ENCODE data around the gene ST7.

Gene ST7

GRCh38 chr7:117048114-117048866 lies 95.0 kb downstream of the ST7 start:
- H3K27me3 ChIP-seq = no peaks in the 10 kb centered on the region
- intact Hi-C loops (cut with DNase I; ENCODE audit: low total_unique reads) = no loop called here
- peaks cover 0 to 97% (median 33%) of the 10 kb centered on the region in 4 donors for H3K4me1 ChIP-seq
- no peak overlapping the region for H3K4me3 ChIP-seq
- no peaks in the 10 kb centered on the region for H3K36me3 ChIP-seq
- no peaks in the 10 kb centered on the region for H3K9me3 ChIP-seq
- DNase-seq = no peak
- TF ChIP-seq CTCF (IDR thresholded peaks at IDR 0.05) = no peak
- peak overlapping the region; percentile 46 to 54 for H3K27ac ChIP-seq

GRCh38 chr7:117048882-117049281 lies 95.6 kb downstream of the ST7 start:
- intact Hi-C loops (cut with DNase I; ENCODE audit: low total_unique reads) = no loop called here
- Histone ChIP-seq H3K4me1 (peaks cover 0 to 97% (median 34%) of the 10 kb centered on the region in 4 donors), H3K27ac (peak overlapping the region; percentile 12 to 54)

GRCh38 chr7:117051808-117052207 lies 98.5 kb downstream of the ST7 start:
- Histone ChIP-seq H3K4me3 (no peak overlapping the region), H3K27ac (no peak overlapping the region), H3K27me3 (no peaks in the 10 kb centered on the region), H3K9me3 (no peaks in the 10 kb centered on the region), H3K36me3 (no peaks in the 10 kb centered on the region), H3K4me1 (peaks cover 0 to 82% (median 30%) of the 10 kb centered on the region in 4 donors)
- intact Hi-C loops (cut with DNase I; ENCODE audit: low total_unique reads) = no loop called here
- no peak for TF ChIP-seq CTCF (IDR thresholded peaks at IDR 0.05)
- no peak for DNase-seq

More at GRCh38 chr7:117048882-117049281, 95.6 kb downstream of the ST7 start:
- DNase-seq = no peak
- no peak for TF ChIP-seq CTCF (IDR thresholded peaks at IDR 0.05)
- Histone ChIP-seq H3K4me3 (no peak overlapping the region), H3K9me3 (no peaks in the 10 kb centered on the region), H3K36me3 (no peaks in the 10 kb centered on the region), H3K27me3 (no peaks in the 10 kb centered on the region)

- no peak for DNase-seq
- Histone ChIP-seq H3K4me3 (no peak overlapping the region), H3K9me3 (no peaks in the 10 kb centered on the region), H3K4me1 (peaks cover 0 to 66% (median 18%) of the 10 kb centered on the region in 4 donors), H3K27ac (no peak overlapping the region), H3K36me3 (no peaks in the 10 kb centered on the region), H3K27me3 (no peaks in the 10 kb centered on the region)
- intact Hi-C loops (cut with DNase I; ENCODE audit: low total_unique reads) = no loop called here
- no peak for TF ChIP-seq CTCF (IDR thresholded peaks at IDR 0.05)
These were observed 100.1 kb downstream of the ST7 start for GRCh38 chr7:117053432-117053831.

GRCh38 chr7:117061751-117062150 lies 108.5 kb downstream of the ST7 start:
- H3K4me1 ChIP-seq = peaks cover 0 to 42% (median 10%) of the 10 kb centered on the region in 4 donors
- no peak for TF ChIP-seq CTCF (IDR thresholded peaks at IDR 0.05)
- no peaks in the 10 kb centered on the region for H3K9me3 ChIP-seq
- DNase-seq = no peak
- H3K27me3 ChIP-seq = no peaks in the 10 kb centered on the region
- H3K4me3 ChIP-seq = no peak overlapping the region
- H3K27ac ChIP-seq = peak overlapping the region in 1 of 2 donors; percentile 16
- H3K36me3 ChIP-seq = no peaks in the 10 kb centered on the region
- intact Hi-C loops (cut with DNase I; ENCODE audit: low total_unique reads) = no loop called here

Measured in tibial artery (tissue), 4 donors.